Measurements from ENCODE around the gene TNNT3.

DNA sequence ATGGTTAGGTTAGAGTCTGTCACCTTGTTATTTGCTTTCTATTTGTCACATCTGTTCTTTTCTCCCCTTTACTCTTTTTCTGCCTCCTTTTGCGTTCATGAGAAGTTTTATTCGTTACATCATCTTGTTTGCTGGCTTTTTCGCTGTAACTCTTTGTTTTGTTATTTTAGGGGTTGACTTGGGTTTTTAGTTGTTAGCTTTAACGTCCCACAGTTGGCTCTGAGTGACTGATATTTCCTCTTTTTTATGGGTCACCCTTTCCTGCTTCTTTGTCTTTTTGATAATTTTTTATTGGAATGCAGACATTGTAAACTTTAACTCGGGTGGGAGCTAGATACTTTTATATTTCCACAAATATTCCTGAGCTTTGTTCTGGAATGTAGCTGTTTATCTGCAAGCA is 13.3 kb upstream of the TNNT3 start:
- no peak for TF ChIP-seq CTCF (IDR thresholded peaks at IDR 0.05)
- TF ChIP-seq POLR2A (IDR thresholded peaks at IDR 0.05) = no peak
- no peak for TF ChIP-seq POLR2AphosphoS5 (IDR thresholded peaks at IDR 0.05)
- TF ChIP-seq EP300 (IDR thresholded peaks at IDR 0.05; ENCODE audit: low read depth) = no peak
